WTC11 (cell line): ENCODE data around the gene PRXL2B. TPM values are rescaled to one million over a fixed set of nuclear protein-coding genes. Genes with fewer than 3 reads are reported as not detected.

ENCODE experiments used
- ATAC-seq: fragments of 200-7000 bp; cut with Tn5 transposase; 2 replicates; pipeline ENCODE4 v1.10.0; 2021; ENCODE audit warnings: mild to moderate bottlenecking, moderate library complexity
- CTCF ChIA-PET: fragments of 300-600 bp; sonication (Branson Sonifier 250); formaldehyde crosslinking; loops from one replicate; lab custom pipeline; 2021; ENCODE audit warnings: antibody characterized with exemption; lab: Charles Lee
- POLR2A ChIA-PET: fragments of 350-600 bp; sonication (Branson Sonifier 250); formaldehyde crosslinking; loops from one replicate; lab custom pipeline; 2021; ENCODE audit warnings: antibody characterized with exemption; lab: Charles Lee
- DNase-seq: peaks from one replicate; pipeline ENCODE4 v3.0.0; 2021; ENCODE audit warnings: low spot score
- H3K27ac Mint-ChIP-seq: 2 replicates; pipeline ENCODE4 v1.8.0; 2021; ENCODE audit warnings: mixed read lengths
- H3K27me3 Mint-ChIP-seq: 2 replicates; pipeline ENCODE4 v1.8.0; 2021; ENCODE audit warnings: low read depth, mild to moderate bottlenecking, moderate library complexity, mixed read lengths
- H3K36me3 Mint-ChIP-seq: 2 replicates; pipeline ENCODE4 v1.8.0; 2021; ENCODE audit warnings: mixed read lengths
- H3K4me1 Mint-ChIP-seq: 2 replicates; pipeline ENCODE4 v1.8.0; 2022; ENCODE audit warnings: mixed read lengths
- H3K4me3 Mint-ChIP-seq: 2 replicates; pipeline ENCODE4 v1.8.0; 2021; ENCODE audit warnings: mild to moderate bottlenecking, moderate library complexity, mixed read lengths
- H3K9me3 Mint-ChIP-seq: 2 replicates; pipeline ENCODE4 v1.8.0; 2021; ENCODE audit warnings: mixed read lengths
- CBFB ChIP-seq: sonication (generic); formaldehyde crosslinking; IDR thresholded peaks from 2 replicates; pipeline ENCODE4 v1.8.1; 2022; ENCODE audit warnings: mild to moderate bottlenecking, low read depth, missing genetic modification reagents
- CTCF ChIP-seq: fragments of 200-600 bp; IDR thresholded peaks from 2 replicates; pipeline ENCODE4 v1.8.0; 2022; ENCODE audit warnings: antibody characterized with exemption
- EMX1 ChIP-seq: fragments of 250-450 bp; sonication (Bioruptor Pico); IDR thresholded peaks from 2 replicates; pipeline ENCODE4 v1.8.0; 2021; ENCODE audit warnings: mild to moderate bottlenecking
- ETV6 ChIP-seq: sonication (generic); formaldehyde crosslinking; IDR thresholded peaks from 2 replicates; pipeline ENCODE4 v1.8.1; 2022; ENCODE audit warnings: mild to moderate bottlenecking, missing genetic modification reagents
- FOXK1 ChIP-seq: sonication (generic); formaldehyde crosslinking; IDR thresholded peaks from 2 replicates; pipeline ENCODE4 v1.8.0; 2022; ENCODE audit warnings: mild to moderate bottlenecking, moderate library complexity, missing genetic modification reagents
- FOXP1 ChIP-seq: sonication (generic); formaldehyde crosslinking; IDR thresholded peaks from 2 replicates; pipeline ENCODE4 v1.8.0; 2022; ENCODE audit warnings: missing genetic modification reagents, mild to moderate bottlenecking, moderate library complexity, borderline replicate concordance
- GABPB1 ChIP-seq: sonication (generic); formaldehyde crosslinking; IDR thresholded peaks from 2 replicates; pipeline ENCODE4 v1.8.1; 2023; ENCODE audit warnings: mild to moderate bottlenecking, missing genetic modification reagents
- HMGA2 ChIP-seq: fragments of 250-450 bp; sonication (Bioruptor Pico); IDR thresholded peaks from 2 replicates; pipeline ENCODE4 v1.4.0; 2021; ENCODE audit warnings: mild to moderate bottlenecking, moderate library complexity
- JAZF1 ChIP-seq: fragments of 250-450 bp; sonication (Bioruptor Pico); IDR thresholded peaks from 2 replicates; pipeline ENCODE4 v1.9.0; 2021; ENCODE audit warnings: moderate library complexity, mild to moderate bottlenecking, inconsistent platforms
- NFATC4 ChIP-seq: fragments of 250-450 bp; sonication (Bioruptor Pico); IDR thresholded peaks from 2 replicates; pipeline ENCODE4 v1.9.0; 2021; ENCODE audit warnings: mild to moderate bottlenecking
- NR1H2 ChIP-seq: sonication (generic); formaldehyde crosslinking; IDR thresholded peaks from 2 replicates; pipeline ENCODE4 v1.9.0; 2021; ENCODE audit warnings: mild to moderate bottlenecking, moderate library complexity, missing genetic modification reagents
- TEAD4 ChIP-seq: sonication (generic); formaldehyde crosslinking; IDR thresholded peaks from 2 replicates; pipeline ENCODE4 v1.8.0; 2022; ENCODE audit warnings: mild to moderate bottlenecking, missing genetic modification reagents
- ZNF423 ChIP-seq: fragments of 250-450 bp; sonication (Bioruptor Pico); IDR thresholded peaks from 2 replicates; pipeline ENCODE4 v2.1.2; 2022; ENCODE audit warnings: mild to moderate bottlenecking, moderate library complexity
- total RNA-seq: library from RNA; stranded (reverse); gene quantifications from 3 replicates; pipeline ENCODE4 v1.2.3, GENCODE V29; 2021
- TF ChIP-seq, protein P1 (sequence below): fragments of 250-450 bp; sonication (Bioruptor Pico); IDR thresholded peaks from 2 replicates; pipeline ENCODE4 v1.9.0; 2021; ENCODE audit warnings: mild to moderate bottlenecking
- TF ChIP-seq, protein P2 (sequence below): sonication (generic); formaldehyde crosslinking; IDR thresholded peaks from 2 replicates; pipeline ENCODE4 v1.8.1; 2022; ENCODE audit warnings: low read depth, missing genetic modification reagents, borderline replicate concordance
- TF ChIP-seq, protein P3 (sequence below): sonication (generic); formaldehyde crosslinking; IDR thresholded peaks from 2 replicates; pipeline ENCODE4 v1.8.1; 2023; ENCODE audit warnings: mild to moderate bottlenecking, missing genetic modification reagents, moderate library complexity

PRXL2B gene
- total RNA-seq, 1 experiment from 2014 or later = 50.3 TPM

DNA sequence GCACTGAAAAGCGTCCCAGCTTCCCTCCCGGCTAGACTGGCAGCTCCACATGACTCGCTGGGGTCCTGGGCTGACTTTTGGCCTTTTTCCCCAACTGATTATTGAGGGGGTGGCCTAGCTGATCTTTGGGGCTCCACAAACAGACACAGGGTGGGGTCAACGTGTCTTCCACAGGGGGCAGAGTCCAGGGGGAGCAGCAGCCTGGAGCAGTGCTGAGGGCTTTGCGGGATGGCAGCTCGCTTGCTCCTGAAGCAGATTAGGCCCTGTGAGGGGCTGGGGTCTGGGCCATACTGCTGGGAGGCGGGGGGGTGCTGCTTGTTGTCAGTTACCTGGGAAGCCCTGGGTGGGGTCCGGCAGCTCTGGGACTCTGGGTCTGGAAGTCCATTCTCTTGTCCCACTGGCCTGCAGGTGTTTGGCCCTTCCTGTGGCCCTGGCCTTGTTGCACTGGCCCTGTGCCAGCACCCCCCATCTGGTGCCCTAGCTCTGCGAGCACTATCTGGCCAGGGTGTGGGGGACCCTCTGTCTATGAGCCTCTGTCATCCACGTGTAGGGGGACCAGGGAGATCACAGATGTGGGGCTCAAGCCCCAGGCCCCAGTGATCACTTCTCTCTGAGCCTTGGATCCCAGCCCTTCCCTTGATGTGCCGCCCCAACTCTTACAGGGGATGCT, 44.2 kb upstream of the PRXL2B start:
- Mint-ChIP-seq H3K4me1 (no peaks in the 10 kb centered on the region; the same call in 1 of the 2 replicates), H3K36me3 (no peaks in the 10 kb centered on the region), H3K27ac (no peak overlapping the region), H3K9me3 (no peaks in the 10 kb centered on the region), H3K4me3 (peak overlapping the region; percentile 12; the same call in 1 of the 2 replicates), H3K27me3 (peaks cover 27% of the 10 kb centered on the region)
- ATAC-seq (no peak), DNase-seq (no peak)
- CTCF ChIA-PET = interaction anchor here (0.7 to 1.9 kb wide), 4 partner anchors 11 to 112 kb away, joined by 3 to 8 read pairs (median 4); partner anchors contain the start of gene PANK4
- POLR2A ChIA-PET = interaction anchor here (0.8 kb wide), 1 partner anchor 16 kb away, joined by 3 read pairs; the partner anchor contains the start of gene PANK4
- TF ChIP-seq, protein P1, sequence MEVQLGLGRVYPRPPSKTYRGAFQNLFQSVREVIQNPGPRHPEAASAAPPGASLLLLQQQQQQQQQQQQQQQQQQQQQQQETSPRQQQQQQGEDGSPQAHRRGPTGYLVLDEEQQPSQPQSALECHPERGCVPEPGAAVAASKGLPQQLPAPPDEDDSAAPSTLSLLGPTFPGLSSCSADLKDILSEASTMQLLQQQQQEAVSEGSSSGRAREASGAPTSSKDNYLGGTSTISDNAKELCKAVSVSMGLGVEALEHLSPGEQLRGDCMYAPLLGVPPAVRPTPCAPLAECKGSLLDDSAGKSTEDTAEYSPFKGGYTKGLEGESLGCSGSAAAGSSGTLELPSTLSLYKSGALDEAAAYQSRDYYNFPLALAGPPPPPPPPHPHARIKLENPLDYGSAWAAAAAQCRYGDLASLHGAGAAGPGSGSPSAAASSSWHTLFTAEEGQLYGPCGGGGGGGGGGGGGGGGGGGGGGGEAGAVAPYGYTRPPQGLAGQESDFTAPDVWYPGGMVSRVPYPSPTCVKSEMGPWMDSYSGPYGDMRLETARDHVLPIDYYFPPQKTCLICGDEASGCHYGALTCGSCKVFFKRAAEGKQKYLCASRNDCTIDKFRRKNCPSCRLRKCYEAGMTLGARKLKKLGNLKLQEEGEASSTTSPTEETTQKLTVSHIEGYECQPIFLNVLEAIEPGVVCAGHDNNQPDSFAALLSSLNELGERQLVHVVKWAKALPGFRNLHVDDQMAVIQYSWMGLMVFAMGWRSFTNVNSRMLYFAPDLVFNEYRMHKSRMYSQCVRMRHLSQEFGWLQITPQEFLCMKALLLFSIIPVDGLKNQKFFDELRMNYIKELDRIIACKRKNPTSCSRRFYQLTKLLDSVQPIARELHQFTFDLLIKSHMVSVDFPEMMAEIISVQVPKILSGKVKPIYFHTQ = no peak
- TF ChIP-seq, protein P2, sequence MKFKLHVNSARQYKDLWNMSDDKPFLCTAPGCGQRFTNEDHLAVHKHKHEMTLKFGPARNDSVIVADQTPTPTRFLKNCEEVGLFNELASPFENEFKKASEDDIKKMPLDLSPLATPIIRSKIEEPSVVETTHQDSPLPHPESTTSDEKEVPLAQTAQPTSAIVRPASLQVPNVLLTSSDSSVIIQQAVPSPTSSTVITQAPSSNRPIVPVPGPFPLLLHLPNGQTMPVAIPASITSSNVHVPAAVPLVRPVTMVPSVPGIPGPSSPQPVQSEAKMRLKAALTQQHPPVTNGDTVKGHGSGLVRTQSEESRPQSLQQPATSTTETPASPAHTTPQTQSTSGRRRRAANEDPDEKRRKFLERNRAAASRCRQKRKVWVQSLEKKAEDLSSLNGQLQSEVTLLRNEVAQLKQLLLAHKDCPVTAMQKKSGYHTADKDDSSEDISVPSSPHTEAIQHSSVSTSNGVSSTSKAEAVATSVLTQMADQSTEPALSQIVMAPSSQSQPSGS (CRISPR knock-in tag) = no peak
- no peak for TF ChIP-seq TEAD4 (CRISPR knock-in tag)
- no peak for TF ChIP-seq NR1H2 (CRISPR knock-in tag)
- no peak for TF ChIP-seq NFATC4
- no peak for TF ChIP-seq EMX1 (CRISPR knock-in tag)
- TF ChIP-seq GABPB1 = no peak
- no peak for TF ChIP-seq JAZF1
- no peak for TF ChIP-seq CBFB
- TF ChIP-seq FOXK1 = no peak
- TF ChIP-seq, protein P3, sequence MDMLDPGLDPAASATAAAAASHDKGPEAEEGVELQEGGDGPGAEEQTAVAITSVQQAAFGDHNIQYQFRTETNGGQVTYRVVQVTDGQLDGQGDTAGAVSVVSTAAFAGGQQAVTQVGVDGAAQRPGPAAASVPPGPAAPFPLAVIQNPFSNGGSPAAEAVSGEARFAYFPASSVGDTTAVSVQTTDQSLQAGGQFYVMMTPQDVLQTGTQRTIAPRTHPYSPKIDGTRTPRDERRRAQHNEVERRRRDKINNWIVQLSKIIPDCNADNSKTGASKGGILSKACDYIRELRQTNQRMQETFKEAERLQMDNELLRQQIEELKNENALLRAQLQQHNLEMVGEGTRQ (CRISPR knock-in tag) = no peak
- TF ChIP-seq FOXP1 = no peak
- no peak for TF ChIP-seq HMGA2 (CRISPR knock-in tag)
- no peak for TF ChIP-seq CTCF

- no peak overlapping the region for H3K4me3 Mint-ChIP-seq
- H3K36me3 Mint-ChIP-seq = no peaks in the 10 kb centered on the region
- ATAC-seq (no peak), DNase-seq (no peak)
- peaks cover 24% of the 10 kb centered on the region for H3K27me3 Mint-ChIP-seq
- H3K27ac Mint-ChIP-seq = no peak overlapping the region
- TF ChIP-seq ETV6 (no peak), ZNF423 (peak; percentile 88)
- ChIA-PET CTCF (interaction anchor here (0.8 to 1.5 kb wide), 2 partner anchors 8 to 18 kb away, joined by 3 to 7 read pairs; partner anchors contain the start of gene PANK4), POLR2A (no interaction called here)
- peaks cover 2% of the 10 kb centered on the region; the same call in 1 of the 2 replicates for H3K4me1 Mint-ChIP-seq
- H3K9me3 Mint-ChIP-seq = no peaks in the 10 kb centered on the region
These were observed 43.0 kb upstream of the PRXL2B start for GRCh38 chr1:2543543-2544092.
